OCI-LY3 (cell line): Measurements from ENCODE around the gene GSC2.

Experiments used
- CTCF ChIP-seq: fragments of 200-600, 300-600 bp; sonication (generic); IDR thresholded peaks from 2 replicates; pipeline ENCODE4 v1.5.1; 2014; ENCODE audit warnings: antibody characterized with exemption, low read length, low read depth
- EZH2phosphoT487 ChIP-seq: fragments of 200-600 bp; shearing (Covaris generic); IDR thresholded peaks from 2 replicates; pipeline ENCODE4 v1.6.1; 2018; ENCODE audit warnings: antibody characterized with exemption, mixed run types, low read depth

GRCh38 chr22:19180740-19181410 lies 30.8 kb upstream of the GSC2 start:
- TF ChIP-seq CTCF (no peak), EZH2phosphoT487 (no peak)
